Skeletal muscle cell (primary cell): ENCODE measurements around the gene ZNF106.

Experiments used
- DNase-seq: peaks from one replicate; pipeline ENCODE4 v3.0.0-alpha.2; 2010; ENCODE audit warnings: low read depth
- H3K4me3 ChIP-seq: 2 replicates; pipeline ENCODE4 v1.5.1; 2011; ENCODE audit warnings: low read depth, mild to moderate bottlenecking, control low read depth, low read length, moderate library complexity

ZNF106 gene

GRCh38 chr15:42483677-42484076 lies 7.3 kb downstream of the ZNF106 start:
- H3K4me3 ChIP-seq = no peak overlapping the region
- DNase-seq = no peak

GRCh38 chr15:42482701-42483100 lies 8.2 kb downstream of the ZNF106 start:
- no peak for DNase-seq
- H3K4me3 ChIP-seq = no peak overlapping the region

- DNase-seq = no peak
These were observed 16.1 kb downstream of the ZNF106 start for GRCh38 chr15:42474827-42475226.

GRCh38 chr15:42471002-42471401 lies 19.9 kb downstream of the ZNF106 start:
- H3K4me3 ChIP-seq = no peak overlapping the region
- DNase-seq = no peak

More at GRCh38 chr15:42474827-42475226, 16.1 kb downstream of the ZNF106 start:
- H3K4me3 ChIP-seq = no peak overlapping the region

GRCh38 chr15:42465520-42466259 lies 25.3 kb downstream of the ZNF106 start:
- DNase-seq = no peak
- H3K4me3 ChIP-seq = no peak overlapping the region

- DNase-seq = no peak
- H3K4me3 ChIP-seq = no peak overlapping the region
These were observed 29.7 kb downstream of the ZNF106 start for GRCh38 chr15:42461261-42461660.

- H3K4me3 ChIP-seq = peak overlapping the region; percentile 38
- peak; percentile 87 for DNase-seq
These were observed 33.2 kb downstream of the ZNF106 start for GRCh38 chr15:42457445-42458442.

GRCh38 chr15:42456971-42457370 lies 34.0 kb downstream of the ZNF106 start:
- H3K4me3 ChIP-seq = peak overlapping the region; percentile 38
- DNase-seq = peak; percentile 5

- peak overlapping the region; percentile 38 for H3K4me3 ChIP-seq
- no peak for DNase-seq
These were observed 34.4 kb downstream of the ZNF106 start for GRCh38 chr15:42456531-42456930.

- no peak for DNase-seq
- H3K4me3 ChIP-seq = no peak overlapping the region
These were observed 37.1 kb downstream of the ZNF106 start for GRCh38 chr15:42453826-42454225.

GRCh38 chr15:42450425-42450790 lies 40.5 kb downstream of the ZNF106 start:
- H3K4me3 ChIP-seq = no peak overlapping the region
- DNase-seq = no peak

GRCh38 chr15:42449770-42450424 lies 41.0 kb downstream of the ZNF106 start:
- no peak for DNase-seq
- H3K4me3 ChIP-seq = no peak overlapping the region

GRCh38 chr15:42448281-42448680 lies 42.7 kb downstream of the ZNF106 start:
- no peak overlapping the region for H3K4me3 ChIP-seq
- DNase-seq = no peak

GRCh38 chr15:42447599-42447998 lies 43.3 kb downstream of the ZNF106 start:
- no peak for DNase-seq
- no peak overlapping the region for H3K4me3 ChIP-seq

- DNase-seq = no peak
- no peak overlapping the region for H3K4me3 ChIP-seq
These were observed 45.4 kb downstream of the ZNF106 start for GRCh38 chr15:42445551-42445950.

GRCh38 chr15:42444415-42445063 lies 46.4 kb downstream of the ZNF106 start:
- H3K4me3 ChIP-seq = no peak overlapping the region
- no peak for DNase-seq

- H3K4me3 ChIP-seq = no peak overlapping the region
- DNase-seq = peak; percentile 66
These were observed 63.3 kb downstream of the ZNF106 start for GRCh38 chr15:42427429-42428223.

- no peak overlapping the region for H3K4me3 ChIP-seq
- no peak for DNase-seq
These were observed 69.6 kb downstream of the ZNF106 start for GRCh38 chr15:42421376-42421775.

- no peak for DNase-seq
- no peak overlapping the region for H3K4me3 ChIP-seq
These were observed 71.6 kb downstream of the ZNF106 start for GRCh38 chr15:42419369-42419768.
